Gastroesophageal sphincter (tissue), 4 donors: ENCODE measurements around the gene SLC49A3. TPM values are rescaled to one million over a fixed set of nuclear protein-coding genes. Genes with fewer than 3 reads are reported as not detected.
"Not testable (repeated sequence)": the region's sequence is repeated elsewhere in the genome, so short reads cannot be mapped to it uniquely, and the experiment has no call there.

ENCODE experiments used
- ATAC-seq: fragments of 150-250 bp; one replicate; pipeline ENCODE4 v1.9.1; 2016; ENCODE audit warnings: mild to moderate bottlenecking, moderate library complexity
- H3K27ac ChIP-seq, 4 donors: fragments of 200-600 bp; sonication (generic) in 3 of 4; 1 replicate in 3 of 4; 2 replicates in 1 of 4; pipeline ENCODE4 v1.5.1; 2016 to 2019
- H3K27me3 ChIP-seq: fragments of 200-600 bp; sonication (generic); one replicate; pipeline ENCODE4 v1.5.1; 2019
- H3K36me3 ChIP-seq, 2 donors: fragments of 200-600 bp; sonication (generic); one replicate each; pipeline ENCODE4 v1.5.1; 2019; ENCODE audit warnings: control low read depth in 1 of 2
- H3K4me1 ChIP-seq, 3 donors: fragments of 200-600 bp; sonication (generic); 1 replicate in 2 of 3; 2 replicates in 1 of 3; pipeline ENCODE4 v1.5.1; 2016 to 2019; ENCODE audit warnings: control low read depth in 2 of 3
- H3K4me3 ChIP-seq, 2 donors: fragments of 200-600 bp; sonication (generic); one replicate each; pipeline ENCODE4 v1.5.1; 2019; ENCODE audit warnings: mild to moderate bottlenecking in 1 of 2, moderate library complexity in 1 of 2
- H3K9me3 ChIP-seq, 3 donors: fragments of 200-600 bp; sonication (generic); one replicate each; pipeline ENCODE4 v1.5.1; 2017 to 2019; ENCODE audit warnings: control low read depth in 2 of 3
- EP300 ChIP-seq: sonication (generic); formaldehyde crosslinking; IDR thresholded peaks from one replicate; pipeline ENCODE4 v1.6.1; 2017; ENCODE audit warnings: antibody characterized with exemption, mild to moderate bottlenecking
- POLR2A ChIP-seq, 2 donors: fragments of 450-650 bp; IDR thresholded peaks; one replicate each; pipeline ENCODE4 v1.6.1; 2017; ENCODE audit warnings: antibody characterized with exemption in 2 of 2, mild to moderate bottlenecking in 2 of 2, moderate library complexity in 1 of 2
- POLR2AphosphoS5 ChIP-seq: sonication (generic); formaldehyde crosslinking; IDR thresholded peaks from one replicate; pipeline ENCODE4 v1.6.1; 2017; ENCODE audit warnings: antibody characterized with exemption
- WGBS, 2 donors: methylation state at CpG; one replicate each; pipeline ENCODE4 v1.1.5; 2018; ENCODE audit warnings: low coverage in 1 of 2; 5-methylcytosine and 5-hydroxymethylcytosine counted together
- total RNA-seq, 4 donors: library from RNA; depleted of rRNA; stranded (reverse); fragments of >200 nt; gene quantifications; one replicate each; pipeline ENCODE4 v1.1.0, GENCODE V29; 2016
- TF ChIP-seq, protein P1 (sequence below), 4 experiments: fragments of 200-600 bp in 2 of 4; fragments of 450-650 bp in 2 of 4; sonication (generic) in 1 of 4; IDR thresholded peaks; one replicate each; pipeline ENCODE4 v1.5.1; 2017 to 2019; ENCODE audit warnings: antibody characterized with exemption in 4 of 4, mild to moderate bottlenecking in 2 of 4, moderate library complexity in 2 of 4

SLC49A3 gene
- total RNA-seq, 4 donors from 2014 or later, result 5.2 to 8.7 (median 7.8) TPM

DNA sequence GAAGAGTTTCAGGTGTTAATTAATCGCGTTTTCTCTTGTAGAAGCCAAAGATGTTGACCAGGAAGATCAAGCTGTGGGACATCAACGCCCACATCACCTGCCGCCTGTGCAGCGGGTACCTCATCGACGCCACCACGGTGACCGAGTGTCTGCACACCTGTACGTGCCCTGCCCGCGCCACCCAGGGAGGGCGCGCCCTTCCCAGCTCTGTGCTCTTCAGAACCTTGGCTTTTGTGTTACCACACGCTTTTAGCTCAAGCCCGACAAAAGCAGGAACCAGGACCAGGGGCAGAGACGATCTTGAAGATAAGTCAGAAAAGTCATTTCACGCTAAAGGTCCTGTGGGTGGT, 44.7 kb upstream of the SLC49A3 start:
- Histone ChIP-seq H3K4me3 (no peak overlapping the region), H3K27me3 (no peaks in the 10 kb centered on the region), H3K36me3 (peaks cover 0 to 85% of the 10 kb centered on the region in 2 donors), H3K27ac (no peak overlapping the region), H3K9me3 (no peaks in the 10 kb centered on the region), H3K4me1 (no peaks in the 10 kb centered on the region)
- ATAC-seq, result no peak
- TF ChIP-seq POLR2AphosphoS5 (no peak), EP300 (no peak), POLR2A (IDR thresholded peaks at IDR 0.05) (no peak)
- TF ChIP-seq, protein P1, sequence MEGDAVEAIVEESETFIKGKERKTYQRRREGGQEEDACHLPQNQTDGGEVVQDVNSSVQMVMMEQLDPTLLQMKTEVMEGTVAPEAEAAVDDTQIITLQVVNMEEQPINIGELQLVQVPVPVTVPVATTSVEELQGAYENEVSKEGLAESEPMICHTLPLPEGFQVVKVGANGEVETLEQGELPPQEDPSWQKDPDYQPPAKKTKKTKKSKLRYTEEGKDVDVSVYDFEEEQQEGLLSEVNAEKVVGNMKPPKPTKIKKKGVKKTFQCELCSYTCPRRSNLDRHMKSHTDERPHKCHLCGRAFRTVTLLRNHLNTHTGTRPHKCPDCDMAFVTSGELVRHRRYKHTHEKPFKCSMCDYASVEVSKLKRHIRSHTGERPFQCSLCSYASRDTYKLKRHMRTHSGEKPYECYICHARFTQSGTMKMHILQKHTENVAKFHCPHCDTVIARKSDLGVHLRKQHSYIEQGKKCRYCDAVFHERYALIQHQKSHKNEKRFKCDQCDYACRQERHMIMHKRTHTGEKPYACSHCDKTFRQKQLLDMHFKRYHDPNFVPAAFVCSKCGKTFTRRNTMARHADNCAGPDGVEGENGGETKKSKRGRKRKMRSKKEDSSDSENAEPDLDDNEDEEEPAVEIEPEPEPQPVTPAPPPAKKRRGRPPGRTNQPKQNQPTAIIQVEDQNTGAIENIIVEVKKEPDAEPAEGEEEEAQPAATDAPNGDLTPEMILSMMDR (IDR thresholded peaks at IDR 0.05), result no peak
- 87 to 95% methylated on average over 7 to 14 of the region's 18 CpGs for WGBS, 2 donors

GRCh38 chr4:732911-733630, 44.1 kb upstream of the SLC49A3 start:
- no peak for TF ChIP-seq POLR2AphosphoS5
- TF ChIP-seq, protein P1 (IDR thresholded peaks at IDR 0.05), result no peak
- WGBS, 2 donors, result 73% methylated on average over 2 of the region's 32 CpGs; no CpG with 5 or more reads in 1 of the 2 donors
- Histone ChIP-seq H3K27me3 (no peaks in the 10 kb centered on the region), H3K4me3 (no peak overlapping the region), H3K4me1 (no peaks in the 10 kb centered on the region), H3K36me3 (peaks cover 0 to 80% of the 10 kb centered on the region in 2 donors), H3K9me3 (no peaks in the 10 kb centered on the region), H3K27ac (no peak overlapping the region)
- ATAC-seq, result no peak

DNA sequence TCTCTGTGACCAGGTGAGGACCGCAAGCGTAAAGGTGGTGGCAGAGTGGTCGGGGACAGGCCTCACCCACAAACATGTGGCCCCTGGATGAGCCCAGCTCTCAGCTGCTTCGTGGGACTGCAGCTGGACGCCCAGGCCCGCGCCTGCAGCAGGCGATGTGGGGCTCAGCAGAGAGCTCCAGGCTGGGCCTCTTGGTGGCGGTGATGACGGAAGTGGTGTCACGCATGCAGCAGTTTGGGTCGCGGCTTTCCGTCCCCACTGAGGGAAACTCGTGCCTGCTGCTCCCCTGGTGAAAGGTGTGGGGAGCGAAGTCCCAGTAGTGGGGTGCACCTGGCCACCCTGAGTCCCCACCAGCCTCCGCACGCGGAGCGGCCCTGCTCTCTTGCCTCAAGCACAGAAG, 43.5 kb upstream of the SLC49A3 start:
- no CpG with 5 or more reads among the region's 20 CpGs for WGBS, 2 donors
- no peak overlapping the region for H3K27ac ChIP-seq
- TF ChIP-seq, protein P1 (IDR thresholded peaks at IDR 0.05), result no peak
- TF ChIP-seq POLR2AphosphoS5 (no peak), EP300 (no peak), POLR2A (IDR thresholded peaks at IDR 0.05) (no peak)
- H3K4me3 ChIP-seq, result no peak overlapping the region
- no peaks in the 10 kb centered on the region for H3K27me3 ChIP-seq
- H3K4me1 ChIP-seq, result no peaks in the 10 kb centered on the region
- ATAC-seq, result no peak
- no peaks in the 10 kb centered on the region for H3K9me3 ChIP-seq
- peaks cover 0 to 74% of the 10 kb centered on the region in 2 donors for H3K36me3 ChIP-seq

DNA sequence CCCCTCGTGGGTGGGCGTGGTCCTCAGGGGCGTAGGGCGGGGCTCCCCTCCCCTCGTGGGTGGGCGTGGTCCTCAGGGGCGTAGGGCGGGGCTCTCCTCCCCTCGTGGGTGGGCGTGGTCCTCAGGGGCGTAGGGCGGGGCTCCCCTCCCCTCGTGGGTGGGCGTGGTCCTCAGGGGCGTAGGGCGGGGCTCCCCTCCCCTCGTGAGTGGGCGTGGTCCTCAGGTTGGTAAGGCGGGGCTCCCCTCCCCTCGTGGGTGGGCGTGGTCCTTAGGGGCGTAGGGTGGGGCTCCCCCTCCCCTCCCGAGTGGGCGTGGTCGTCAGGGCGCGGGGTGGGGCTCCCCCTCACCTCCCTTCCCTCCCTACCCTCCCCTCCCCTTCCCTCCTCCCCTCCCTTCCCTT, 43.0 kb upstream of the SLC49A3 start:
- not testable (repeated sequence) for ATAC-seq, H3K9me3 ChIP-seq, H3K4me3 ChIP-seq, H3K4me1 ChIP-seq, H3K27me3 ChIP-seq, H3K27ac ChIP-seq
- peaks cover 0 to 68% of the 10 kb centered on the region in 2 donors for H3K36me3 ChIP-seq
- no CpG with 5 or more reads among the region's 27 CpGs for WGBS, 2 donors

DNA sequence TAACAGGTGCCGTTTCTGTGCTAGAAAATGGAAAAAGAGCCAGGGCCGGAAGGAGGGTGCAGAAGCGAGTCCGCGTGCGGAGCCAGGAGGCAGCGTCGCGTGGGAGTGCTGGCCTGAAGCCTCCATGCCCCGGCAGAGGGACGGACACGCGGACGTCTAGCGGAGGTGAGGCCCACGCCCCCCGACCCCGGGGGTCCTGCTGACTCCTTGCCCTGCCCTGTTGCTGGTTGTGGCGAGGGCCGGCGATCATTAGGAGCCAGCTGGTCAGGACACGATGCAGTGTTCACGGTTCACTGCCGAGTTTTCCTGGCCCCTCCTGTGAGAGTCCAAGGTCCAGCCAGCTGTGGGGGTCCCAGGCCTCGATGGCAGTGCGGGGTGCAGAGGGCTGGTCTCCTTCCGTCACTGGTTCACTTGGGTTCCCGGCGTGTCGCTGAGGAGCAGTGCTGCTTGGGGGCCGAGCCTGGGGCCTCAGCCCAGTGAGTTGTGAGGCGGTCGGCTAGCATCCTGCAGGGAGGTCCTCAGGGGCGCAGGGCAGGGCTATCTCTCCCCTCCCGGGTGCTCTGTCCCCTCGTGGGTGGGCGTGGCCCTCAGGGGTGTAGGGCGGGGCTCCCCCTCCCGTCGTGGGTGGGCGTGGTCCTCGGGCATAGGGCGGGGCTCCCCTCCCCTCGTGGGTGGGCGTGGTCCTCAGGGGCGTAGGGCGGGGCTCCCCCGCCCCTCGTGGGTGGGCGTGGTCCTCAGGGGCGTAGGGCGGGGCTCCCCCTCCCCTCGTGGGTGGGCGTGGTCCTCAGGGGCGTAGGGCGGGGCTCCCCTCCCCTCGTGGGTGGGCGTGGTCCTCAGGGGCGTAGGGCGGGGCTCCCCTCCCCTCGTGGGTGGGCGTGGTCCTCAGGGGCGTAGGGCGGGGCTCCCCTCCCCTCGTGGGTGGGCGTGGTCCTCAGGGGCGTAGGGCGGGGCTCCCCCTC, 42.3 kb upstream of the SLC49A3 start:
- 100% methylated on average over 3 to 6 of the region's 68 CpGs for WGBS, 2 donors
- H3K27me3 ChIP-seq, H3K27ac ChIP-seq, H3K9me3 ChIP-seq, ATAC-seq, H3K4me3 ChIP-seq: not testable (repeated sequence)
- H3K4me1 ChIP-seq, result peaks cover 0 to 11% (median 0%) of the 10 kb centered on the region in 3 donors
- peaks cover 0 to 63% of the 10 kb centered on the region in 2 donors for H3K36me3 ChIP-seq
